ENCODE data around the gene PLXDC2. TPM values are rescaled to one million over a fixed set of nuclear protein-coding genes. Genes with fewer than 3 reads are reported as not detected.

PLXDC2 gene
- total RNA-seq, 1 donor from 2014 or later: 94.1 TPM

DNA sequence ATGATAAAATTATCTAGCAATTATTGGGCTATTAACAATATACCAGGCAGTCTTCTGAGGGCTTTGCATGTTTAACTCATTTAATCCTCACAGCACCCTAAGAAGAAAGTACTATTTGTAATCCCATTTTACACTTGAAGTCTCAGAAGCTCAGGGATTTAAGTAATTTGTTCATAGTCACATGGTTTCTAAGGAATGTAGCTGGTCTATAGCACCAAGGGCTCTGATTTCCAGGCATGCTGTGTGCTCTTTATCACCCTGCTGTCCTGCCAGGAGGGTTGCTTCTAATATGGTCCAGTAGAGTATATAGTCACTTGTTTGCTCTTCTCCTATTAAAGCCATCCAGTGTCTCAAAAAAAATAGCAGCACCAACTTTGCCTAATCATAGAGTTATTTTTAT, 417.2 kb downstream of the PLXDC2 start:
- Histone ChIP-seq H3K27me3 (no peaks in the 10 kb centered on the region), H3K27ac (no peak overlapping the region), H3K9me3 (no peaks in the 10 kb centered on the region), H3K4me3 (no peak overlapping the region), H3K36me3 (no peaks in the 10 kb centered on the region), H3K4me1 (no peaks in the 10 kb centered on the region)
- intact Hi-C loops (cut with DNase I): no loop called here
- DNase-seq (ENCODE audit: low spot score in 2 of 2): no peak
- TF ChIP-seq, protein P1, sequence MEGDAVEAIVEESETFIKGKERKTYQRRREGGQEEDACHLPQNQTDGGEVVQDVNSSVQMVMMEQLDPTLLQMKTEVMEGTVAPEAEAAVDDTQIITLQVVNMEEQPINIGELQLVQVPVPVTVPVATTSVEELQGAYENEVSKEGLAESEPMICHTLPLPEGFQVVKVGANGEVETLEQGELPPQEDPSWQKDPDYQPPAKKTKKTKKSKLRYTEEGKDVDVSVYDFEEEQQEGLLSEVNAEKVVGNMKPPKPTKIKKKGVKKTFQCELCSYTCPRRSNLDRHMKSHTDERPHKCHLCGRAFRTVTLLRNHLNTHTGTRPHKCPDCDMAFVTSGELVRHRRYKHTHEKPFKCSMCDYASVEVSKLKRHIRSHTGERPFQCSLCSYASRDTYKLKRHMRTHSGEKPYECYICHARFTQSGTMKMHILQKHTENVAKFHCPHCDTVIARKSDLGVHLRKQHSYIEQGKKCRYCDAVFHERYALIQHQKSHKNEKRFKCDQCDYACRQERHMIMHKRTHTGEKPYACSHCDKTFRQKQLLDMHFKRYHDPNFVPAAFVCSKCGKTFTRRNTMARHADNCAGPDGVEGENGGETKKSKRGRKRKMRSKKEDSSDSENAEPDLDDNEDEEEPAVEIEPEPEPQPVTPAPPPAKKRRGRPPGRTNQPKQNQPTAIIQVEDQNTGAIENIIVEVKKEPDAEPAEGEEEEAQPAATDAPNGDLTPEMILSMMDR (IDR thresholded peaks at IDR 0.05): no peak

DNA sequence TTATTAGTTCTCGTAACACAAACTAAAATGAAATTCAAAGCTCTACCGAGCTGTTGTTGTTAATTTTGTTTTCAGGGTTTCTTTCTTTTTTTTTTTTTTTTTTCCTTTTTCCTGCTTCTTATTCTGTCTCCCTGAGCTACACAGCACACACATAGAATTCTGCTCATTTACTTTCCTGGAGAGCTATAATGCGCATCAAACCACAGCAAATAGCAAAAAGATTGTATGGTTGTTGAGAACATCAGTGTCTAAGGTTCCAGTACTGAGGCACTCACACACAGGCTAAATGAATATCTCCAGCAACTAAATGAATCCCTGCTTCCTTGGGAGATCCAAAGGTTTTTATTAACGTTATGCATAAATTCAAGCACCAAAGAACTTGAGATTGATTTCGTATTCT, 418.3 kb downstream of the PLXDC2 start:
- Histone ChIP-seq H3K36me3 (peaks cover 0 to 6% of the 10 kb centered on the region in 2 donors), H3K4me3 (no peak overlapping the region), H3K9me3 (no peaks in the 10 kb centered on the region), H3K27ac (no peak overlapping the region), H3K27me3 (no peaks in the 10 kb centered on the region), H3K4me1 (no peaks in the 10 kb centered on the region)
- no peak for DNase-seq (ENCODE audit: low spot score in 2 of 2)
- intact Hi-C loops (cut with DNase I): no loop called here
- TF ChIP-seq, protein P1 (IDR thresholded peaks at IDR 0.05): no peak

DNA sequence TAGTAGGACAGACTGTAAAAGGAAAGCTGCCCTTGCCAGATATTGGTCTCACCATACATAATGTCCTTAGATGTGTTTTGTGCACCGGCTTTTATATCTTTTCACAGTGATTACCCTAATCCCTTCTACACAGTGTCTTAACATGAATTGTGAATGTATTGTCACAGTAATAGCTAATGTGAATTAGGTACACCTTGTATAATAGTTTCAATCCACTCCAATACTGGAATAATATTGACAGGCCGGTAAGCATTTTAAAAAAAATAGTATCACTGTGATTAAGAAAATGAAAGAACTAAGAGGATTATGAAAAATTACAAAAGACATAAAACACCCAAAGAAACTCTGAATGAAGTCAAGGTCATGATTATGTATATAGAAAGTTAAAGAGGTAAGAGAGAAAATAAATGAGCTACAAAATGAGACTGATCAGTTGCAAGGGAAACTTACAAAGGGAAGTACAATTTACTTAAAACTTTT, 420.9 kb downstream of the PLXDC2 start:
- Histone ChIP-seq H3K4me1 (no peaks in the 10 kb centered on the region), H3K27me3 (no peaks in the 10 kb centered on the region), H3K36me3 (peaks cover 0 to 6% of the 10 kb centered on the region in 2 donors), H3K27ac (no peak overlapping the region), H3K9me3 (no peaks in the 10 kb centered on the region), H3K4me3 (no peak overlapping the region)
- TF ChIP-seq, protein P1 (IDR thresholded peaks at IDR 0.05): no peak
- intact Hi-C loops (cut with DNase I): no loop called here
- no peak for DNase-seq (ENCODE audit: low spot score in 2 of 2)

DNA sequence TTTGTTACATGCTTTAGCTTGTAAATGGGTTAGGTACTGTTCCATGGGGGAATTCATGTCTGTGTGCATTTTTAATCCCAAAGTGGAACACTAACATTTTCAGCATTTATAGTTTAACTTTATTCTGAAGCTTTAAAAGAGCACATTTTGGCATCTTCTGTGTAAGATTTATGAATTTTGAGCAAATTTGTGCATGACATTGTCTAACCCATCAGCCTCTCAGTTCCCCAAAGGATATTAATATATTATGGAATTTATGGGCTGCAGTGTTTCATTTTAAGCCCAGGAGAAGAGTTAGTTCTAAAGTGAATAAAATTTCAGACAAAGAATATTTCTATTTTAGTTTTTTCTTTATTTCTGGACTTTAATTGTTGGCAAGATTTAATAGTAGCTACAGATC, 421.4 kb downstream of the PLXDC2 start:
- H3K27me3 ChIP-seq: no peaks in the 10 kb centered on the region
- no peak for DNase-seq (ENCODE audit: low spot score in 2 of 2)
- H3K36me3 ChIP-seq: peaks cover 0 to 6% of the 10 kb centered on the region in 2 donors
- no peak overlapping the region for H3K4me3 ChIP-seq
- H3K27ac ChIP-seq: no peak overlapping the region
- intact Hi-C loops (cut with DNase I): no loop called here
- no peaks in the 10 kb centered on the region for H3K4me1 ChIP-seq
- H3K9me3 ChIP-seq: no peaks in the 10 kb centered on the region
- TF ChIP-seq, protein P1 (IDR thresholded peaks at IDR 0.05): no peak

DNA sequence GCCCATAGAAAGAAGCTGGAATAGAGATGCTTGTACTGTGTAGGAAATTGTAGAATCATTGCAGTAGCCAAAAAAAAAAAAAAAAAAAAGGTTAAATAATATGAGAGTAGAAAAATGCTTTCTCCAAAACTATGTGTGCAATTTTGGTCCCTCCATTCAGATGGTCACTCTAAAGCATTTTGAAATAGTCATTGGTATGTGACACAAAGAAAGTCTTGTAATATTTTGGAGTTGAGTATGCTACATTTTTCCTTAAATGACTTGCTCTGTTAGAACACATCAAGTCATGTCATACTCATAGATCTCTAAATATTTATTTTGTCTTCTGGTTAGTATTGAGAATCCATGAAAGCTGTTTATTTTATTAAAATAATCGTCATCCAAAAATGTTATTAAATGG, 424.4 kb downstream of the PLXDC2 start:
- Histone ChIP-seq H3K36me3 (peaks cover 8 to 19% of the 10 kb centered on the region in 2 donors), H3K4me3 (no peak overlapping the region), H3K4me1 (no peaks in the 10 kb centered on the region), H3K27ac (no peak overlapping the region), H3K9me3 (no peaks in the 10 kb centered on the region), H3K27me3 (no peaks in the 10 kb centered on the region)
- DNase-seq (ENCODE audit: low spot score in 2 of 2): no peak
- intact Hi-C loops (cut with DNase I): no loop called here
- TF ChIP-seq, protein P1 (IDR thresholded peaks at IDR 0.05): no peak

DNA sequence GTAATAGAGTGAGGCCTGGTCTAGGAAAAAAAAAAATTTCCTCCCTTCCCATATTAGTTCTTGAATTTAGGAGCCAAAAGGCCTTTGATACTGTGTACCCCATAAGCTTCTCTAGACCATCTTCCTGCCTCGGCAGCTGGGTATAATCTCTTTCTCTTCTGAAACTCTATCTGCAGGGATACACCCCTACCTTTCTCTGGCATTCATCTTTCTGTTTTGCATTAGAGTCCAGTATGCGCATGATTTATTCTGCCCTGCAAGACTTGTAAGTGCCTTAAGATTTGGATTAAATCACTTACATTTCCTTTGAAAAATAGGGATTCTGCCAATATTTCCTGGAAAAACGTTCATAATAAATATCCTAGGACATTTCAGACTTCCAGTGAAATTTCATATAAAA, 431.2 kb downstream of the PLXDC2 start:
- H3K36me3 ChIP-seq: peaks cover 33 to 38% of the 10 kb centered on the region in 2 donors
- H3K27me3 ChIP-seq: no peaks in the 10 kb centered on the region
- H3K9me3 ChIP-seq: no peaks in the 10 kb centered on the region
- TF ChIP-seq, protein P1 (IDR thresholded peaks at IDR 0.05): no peak
- H3K4me3 ChIP-seq: no peak overlapping the region
- no peak for DNase-seq (ENCODE audit: low spot score in 2 of 2)
- H3K27ac ChIP-seq: no peak overlapping the region
- H3K4me1 ChIP-seq: no peaks in the 10 kb centered on the region
- intact Hi-C loops (cut with DNase I): no loop called here
